GM23338 (cell line): ENCODE measurements around the gene TXNRD1.

ENCODE experiments used
- CREB1 ChIP-seq: fragments of 250-450 bp; sonication (Bioruptor Pico); IDR thresholded peaks from 2 replicates; pipeline ENCODE4 v1.5.0; 2020; ENCODE audit warnings: low read depth, mild to moderate bottlenecking, moderate library complexity
- EZH2 ChIP-seq: fragments of 200-600 bp; sonication (generic); IDR thresholded peaks from one replicate; pipeline ENCODE4 v1.8.0; 2017; ENCODE audit warnings: antibody characterized with exemption, mild to moderate bottlenecking, low read depth; ENCODE audit not compliant: unreplicated experiment
- EZH2phosphoT487 ChIP-seq: fragments of 200-600 bp; sonication (generic); IDR thresholded peaks from one replicate; pipeline ENCODE4 v1.8.1; 2018; ENCODE audit warnings: antibody characterized with exemption; ENCODE audit not compliant: unreplicated experiment
- JUNB ChIP-seq: IDR thresholded peaks from one replicate; pipeline ENCODE4 v1.6.1; 2016; ENCODE audit warnings: antibody characterized with exemption; ENCODE audit not compliant: unreplicated experiment
- POLR2AphosphoS5 ChIP-seq: IDR thresholded peaks from 2 replicates; pipeline ENCODE4 v1.6.1; 2016; ENCODE audit warnings: antibody characterized with exemption, low read depth
- STAT1 ChIP-seq: IDR thresholded peaks from one replicate; pipeline ENCODE4 v1.6.1; 2016; ENCODE audit warnings: antibody characterized with exemption; ENCODE audit not compliant: unreplicated experiment
- TF ChIP-seq, protein P1 (sequence below), 2 experiments: fragments of 200-600 bp in 1 of 2; sonication (generic) in 1 of 2; conservative IDR thresholded peaks; 2 replicates each; pipeline versions ENCODE4 v1.5.1 to v1.6.1; 2016 to 2017; ENCODE audit warnings: antibody characterized with exemption in 2 of 2, low read depth in 2 of 2, mild to moderate bottlenecking in 2 of 2, moderate library complexity in 1 of 2
- TF ChIP-seq, protein P2 (sequence below): IDR thresholded peaks from 2 replicates; pipeline ENCODE4 v1.6.1; 2016; ENCODE audit warnings: antibody characterized with exemption

DNA sequence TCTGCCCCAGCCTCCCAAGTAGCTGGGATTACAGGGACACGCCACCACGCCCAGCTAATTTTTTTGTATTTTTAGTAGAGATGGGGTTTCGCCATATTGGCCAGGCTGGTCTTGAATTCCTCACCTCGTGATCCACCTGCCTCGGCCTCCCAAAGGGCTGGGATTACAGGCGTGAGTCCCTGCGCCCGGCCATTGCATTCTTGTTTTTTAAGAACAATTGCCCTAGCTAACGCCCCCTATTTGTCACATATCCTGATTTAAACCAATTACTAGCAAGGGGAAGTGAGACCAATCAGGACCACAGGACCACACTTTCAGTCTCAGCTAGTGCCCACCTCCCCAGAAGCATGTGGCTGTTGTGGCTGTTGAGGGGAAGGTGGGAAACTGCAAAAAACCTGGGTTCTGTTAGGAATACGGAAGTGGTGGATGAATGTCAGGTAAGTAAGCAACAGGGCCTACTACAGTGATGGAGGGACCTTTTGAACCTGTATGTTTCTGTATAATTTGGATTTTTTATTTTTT is 39.8 kb upstream of the TXNRD1 start:
- TF ChIP-seq POLR2AphosphoS5 (no peak), EZH2 (no peak), STAT1 (no peak), CREB1 (CRISPR knock-in tag) (no peak), JUNB (no peak), EZH2phosphoT487 (no peak)
- TF ChIP-seq, protein P1, sequence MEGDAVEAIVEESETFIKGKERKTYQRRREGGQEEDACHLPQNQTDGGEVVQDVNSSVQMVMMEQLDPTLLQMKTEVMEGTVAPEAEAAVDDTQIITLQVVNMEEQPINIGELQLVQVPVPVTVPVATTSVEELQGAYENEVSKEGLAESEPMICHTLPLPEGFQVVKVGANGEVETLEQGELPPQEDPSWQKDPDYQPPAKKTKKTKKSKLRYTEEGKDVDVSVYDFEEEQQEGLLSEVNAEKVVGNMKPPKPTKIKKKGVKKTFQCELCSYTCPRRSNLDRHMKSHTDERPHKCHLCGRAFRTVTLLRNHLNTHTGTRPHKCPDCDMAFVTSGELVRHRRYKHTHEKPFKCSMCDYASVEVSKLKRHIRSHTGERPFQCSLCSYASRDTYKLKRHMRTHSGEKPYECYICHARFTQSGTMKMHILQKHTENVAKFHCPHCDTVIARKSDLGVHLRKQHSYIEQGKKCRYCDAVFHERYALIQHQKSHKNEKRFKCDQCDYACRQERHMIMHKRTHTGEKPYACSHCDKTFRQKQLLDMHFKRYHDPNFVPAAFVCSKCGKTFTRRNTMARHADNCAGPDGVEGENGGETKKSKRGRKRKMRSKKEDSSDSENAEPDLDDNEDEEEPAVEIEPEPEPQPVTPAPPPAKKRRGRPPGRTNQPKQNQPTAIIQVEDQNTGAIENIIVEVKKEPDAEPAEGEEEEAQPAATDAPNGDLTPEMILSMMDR (conservative IDR thresholded peaks at IDR 0.05; ENCODE audit: low read depth in 2 of 2), result no peak
- TF ChIP-seq, protein P2, sequence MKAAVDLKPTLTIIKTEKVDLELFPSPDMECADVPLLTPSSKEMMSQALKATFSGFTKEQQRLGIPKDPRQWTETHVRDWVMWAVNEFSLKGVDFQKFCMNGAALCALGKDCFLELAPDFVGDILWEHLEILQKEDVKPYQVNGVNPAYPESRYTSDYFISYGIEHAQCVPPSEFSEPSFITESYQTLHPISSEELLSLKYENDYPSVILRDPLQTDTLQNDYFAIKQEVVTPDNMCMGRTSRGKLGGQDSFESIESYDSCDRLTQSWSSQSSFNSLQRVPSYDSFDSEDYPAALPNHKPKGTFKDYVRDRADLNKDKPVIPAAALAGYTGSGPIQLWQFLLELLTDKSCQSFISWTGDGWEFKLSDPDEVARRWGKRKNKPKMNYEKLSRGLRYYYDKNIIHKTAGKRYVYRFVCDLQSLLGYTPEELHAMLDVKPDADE, result no peak
